Activated CD4-positive, CD25-positive, alpha-beta regulatory T cell (primary cell): ENCODE measurements around the gene TNS3.
"Not testable (repeated sequence)": the region's sequence is repeated elsewhere in the genome, so short reads cannot be mapped to it uniquely, and the experiment has no call there.

Experiments used
- DNase-seq, 4 experiments: peaks; one replicate each; lab custom pipeline; 2025; lab: John Stamatoyannopoulos, UW

The TNS3 gene

DNA sequence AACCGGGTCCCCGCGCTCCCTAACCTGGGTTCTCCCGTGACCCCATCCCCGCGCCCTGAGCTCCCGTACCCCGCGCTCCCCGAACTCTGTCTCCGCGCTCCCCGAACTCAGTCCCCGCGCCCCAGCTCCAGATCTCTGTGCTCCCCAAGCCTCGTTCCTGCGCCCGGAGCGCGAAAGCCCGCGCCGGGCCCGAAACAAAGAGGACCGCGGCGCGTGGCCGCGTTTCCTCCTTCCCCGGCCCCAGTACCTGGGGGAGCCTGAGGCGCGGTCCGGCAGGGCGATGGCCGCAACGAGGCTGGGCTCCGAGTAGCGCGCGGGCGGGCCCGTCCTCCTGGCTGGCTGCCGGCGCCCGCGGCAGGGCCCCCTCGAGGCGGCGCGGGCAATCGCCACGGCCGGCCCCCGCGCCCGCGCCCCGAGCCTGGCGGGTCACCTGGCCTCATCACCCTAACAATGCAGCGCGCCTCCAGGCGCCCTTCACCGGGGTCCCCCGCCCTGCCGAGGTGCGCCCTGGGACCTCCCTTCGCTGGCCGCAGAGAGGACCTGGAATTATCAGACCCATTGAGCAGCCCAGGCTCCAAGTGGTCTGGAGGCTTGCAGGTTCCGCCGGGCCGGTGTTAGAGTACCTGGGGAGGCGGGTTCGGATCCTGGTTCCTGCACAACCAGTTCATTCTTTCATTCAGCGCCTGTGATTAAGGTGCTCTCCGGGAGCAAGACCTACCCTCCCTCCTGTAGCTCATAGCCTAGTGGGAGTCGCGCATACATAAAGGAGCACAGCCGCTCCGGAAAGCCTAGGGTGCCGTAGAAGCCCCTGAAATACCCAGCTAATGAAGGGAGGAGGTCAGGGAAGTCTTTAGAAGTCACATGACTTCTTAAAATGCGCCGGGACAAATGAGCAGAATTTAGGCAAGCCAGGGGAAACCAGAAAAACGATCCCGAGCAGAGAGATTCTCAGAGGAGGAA, at the start of gene TNS3:
TNS3 (minus strand) TSS at position 308 of the 960 bp plus-strand sequence. CDS start 142,475 bp downstream, outside the sequence.
- no peak for DNase-seq

DNA sequence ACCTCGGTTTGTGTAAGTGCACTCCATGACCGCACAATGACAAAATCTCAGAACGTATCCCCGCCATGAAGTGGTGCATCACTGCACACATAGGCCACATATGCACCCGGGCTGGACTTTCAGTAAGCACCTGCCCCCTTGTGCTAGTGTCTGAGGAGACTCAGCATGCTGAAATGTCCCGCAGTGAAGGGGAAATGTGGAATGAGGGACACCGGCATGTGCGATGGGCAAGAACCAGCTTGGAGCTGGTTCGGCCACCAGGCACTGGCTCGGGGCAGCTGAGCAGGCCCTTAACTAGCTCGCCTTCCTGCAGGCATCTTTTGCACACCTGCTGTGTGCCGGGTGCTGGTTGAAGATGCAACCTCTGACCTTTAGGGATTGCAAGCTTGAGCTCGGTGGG, 49.8 kb upstream of the TNS3 start:
- no peak for DNase-seq

DNA sequence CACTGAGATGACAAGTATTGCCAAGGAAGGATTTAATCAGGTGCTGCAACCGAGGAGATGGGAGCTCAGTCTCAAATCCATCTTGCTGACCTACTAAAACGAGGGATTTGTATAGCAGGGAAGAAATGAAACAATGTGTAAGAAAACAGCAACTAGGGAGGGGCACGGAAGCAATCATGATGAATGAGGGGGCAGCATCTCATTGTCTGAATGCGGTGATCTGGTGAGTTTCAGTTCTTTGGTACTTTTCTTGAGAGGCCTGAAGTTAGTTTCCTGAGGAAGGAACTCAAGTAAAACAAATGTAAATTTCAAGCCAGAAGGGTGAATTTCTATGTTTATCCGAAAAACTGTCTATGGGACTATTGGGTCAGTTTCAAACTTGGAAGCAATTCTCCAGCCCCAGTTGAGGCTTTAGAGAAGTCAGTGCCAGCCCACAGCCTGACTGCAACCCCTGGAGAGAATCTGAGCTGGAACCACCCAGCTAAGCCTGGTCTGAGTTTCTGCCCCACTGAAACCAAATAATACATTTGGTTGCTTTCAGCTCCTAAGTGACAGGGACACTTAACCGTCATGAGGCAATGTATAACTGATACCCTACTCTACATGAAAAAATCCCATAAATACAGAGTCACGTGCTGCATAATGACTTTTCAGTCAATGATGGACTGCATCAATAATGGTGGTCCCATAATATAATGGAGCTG, 45.8 kb upstream of the TNS3 start:
- DNase-seq, result no peak

DNA sequence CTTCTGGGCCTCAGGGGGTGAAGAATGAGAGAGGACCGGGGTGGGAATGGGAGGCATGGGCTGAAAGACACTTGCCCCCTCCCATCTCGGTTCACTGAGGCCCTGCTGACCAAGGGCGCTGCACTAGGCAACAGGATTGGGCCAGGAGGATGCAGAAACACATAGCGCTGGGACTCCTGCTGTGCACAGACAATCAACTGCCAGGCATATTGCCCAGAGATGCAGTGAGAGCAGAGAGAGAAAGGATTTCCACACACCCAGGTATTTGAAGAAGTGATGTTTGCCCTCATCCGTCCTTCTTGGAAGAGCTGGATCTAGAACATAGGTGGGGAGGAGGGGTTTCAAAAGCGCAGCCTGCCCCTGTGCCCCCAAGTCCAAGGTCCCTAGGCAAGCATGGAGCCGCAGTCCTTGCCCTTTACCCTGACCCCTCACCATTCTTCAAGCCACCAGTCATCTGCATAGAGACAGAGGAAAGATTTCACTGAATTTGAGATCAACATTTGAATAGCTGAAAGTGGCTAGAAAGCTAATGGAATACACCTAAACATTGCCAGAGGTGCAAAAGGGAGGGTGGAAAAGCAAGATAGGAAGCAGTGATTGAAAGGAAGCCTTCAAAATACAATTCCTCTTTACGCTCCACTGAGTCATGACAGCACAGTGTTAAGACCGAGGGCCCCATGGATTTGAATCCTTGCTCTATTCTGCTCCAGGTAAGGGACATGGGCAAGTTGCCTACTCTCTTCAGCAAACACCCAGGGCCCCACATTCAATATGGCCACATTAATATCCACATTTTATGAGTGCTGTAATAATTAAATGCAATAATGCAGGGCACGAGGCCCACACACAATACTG, 44.2 kb upstream of the TNS3 start:
- no peak for DNase-seq

DNA sequence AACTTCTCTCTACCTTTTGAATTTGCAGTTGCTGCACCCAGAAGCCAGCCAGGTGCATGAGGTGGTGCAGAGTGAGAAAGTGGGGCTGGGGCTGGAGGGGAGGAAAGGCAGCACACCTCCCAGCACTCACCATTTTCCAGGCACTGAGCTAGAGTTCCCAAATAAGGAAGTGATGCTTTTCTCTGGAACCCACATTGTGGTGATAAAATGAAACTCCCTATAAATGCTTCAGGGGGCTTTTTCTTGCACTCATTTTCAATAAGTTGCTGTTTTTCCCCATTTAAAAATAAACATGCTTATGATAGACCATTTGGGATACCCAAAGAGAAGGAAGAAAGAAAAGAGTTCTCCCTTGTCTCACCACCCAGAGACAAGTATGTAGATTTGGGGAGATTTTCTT, 42.8 kb upstream of the TNS3 start:
- no peak for DNase-seq

DNA sequence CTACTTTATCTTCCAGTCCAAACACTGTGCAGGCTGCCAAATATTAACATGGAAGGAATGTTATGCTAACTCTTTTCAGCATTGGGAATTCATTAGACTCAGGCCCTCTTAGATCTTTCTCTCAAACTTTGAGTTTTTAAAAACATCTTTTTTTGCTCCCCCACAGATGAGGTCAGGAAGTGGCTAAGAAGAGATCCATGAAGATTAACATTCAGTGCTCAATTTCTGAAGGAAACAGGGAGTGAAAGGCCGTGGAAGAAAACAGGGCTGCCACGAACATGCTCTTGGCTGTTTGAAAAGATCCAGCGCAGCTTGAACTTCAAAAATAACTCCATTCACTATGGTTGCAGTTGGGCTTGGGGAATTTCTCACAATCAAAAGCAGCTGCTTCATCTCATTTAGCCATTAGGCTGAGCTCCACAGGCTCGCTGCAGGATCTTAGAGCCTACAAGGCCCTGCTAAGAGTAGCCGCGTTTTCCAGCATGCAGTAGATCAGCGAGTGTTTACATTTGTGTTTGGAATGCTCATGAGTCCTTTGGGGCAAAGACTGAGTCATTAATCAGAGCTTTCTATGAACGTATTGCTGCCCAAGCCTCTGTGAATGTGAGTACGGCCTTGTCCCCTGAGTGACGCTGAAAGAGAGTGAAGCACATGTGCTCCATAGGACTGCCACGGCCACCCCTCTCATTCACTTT, 41.2 kb upstream of the TNS3 start:
- no peak for DNase-seq

DNA sequence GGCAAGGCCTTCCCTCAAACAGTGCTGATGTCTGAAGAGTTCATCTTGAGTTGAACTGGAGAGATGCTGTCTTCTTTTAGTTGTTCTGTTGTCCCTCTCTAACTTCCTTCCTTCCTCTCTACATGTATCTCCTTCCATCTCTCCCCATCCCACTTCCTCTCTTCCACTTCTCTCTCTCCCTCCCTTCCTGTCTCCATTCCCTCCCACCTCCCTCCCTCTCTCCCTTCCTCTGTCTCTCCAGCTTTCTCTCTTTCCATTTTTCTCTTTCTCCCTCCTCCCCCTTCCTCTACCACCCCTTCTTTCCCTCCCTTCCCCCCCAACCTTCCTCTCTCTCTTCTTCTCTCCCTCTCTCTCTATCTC, 40.7 kb upstream of the TNS3 start:
- no peak for DNase-seq

DNA sequence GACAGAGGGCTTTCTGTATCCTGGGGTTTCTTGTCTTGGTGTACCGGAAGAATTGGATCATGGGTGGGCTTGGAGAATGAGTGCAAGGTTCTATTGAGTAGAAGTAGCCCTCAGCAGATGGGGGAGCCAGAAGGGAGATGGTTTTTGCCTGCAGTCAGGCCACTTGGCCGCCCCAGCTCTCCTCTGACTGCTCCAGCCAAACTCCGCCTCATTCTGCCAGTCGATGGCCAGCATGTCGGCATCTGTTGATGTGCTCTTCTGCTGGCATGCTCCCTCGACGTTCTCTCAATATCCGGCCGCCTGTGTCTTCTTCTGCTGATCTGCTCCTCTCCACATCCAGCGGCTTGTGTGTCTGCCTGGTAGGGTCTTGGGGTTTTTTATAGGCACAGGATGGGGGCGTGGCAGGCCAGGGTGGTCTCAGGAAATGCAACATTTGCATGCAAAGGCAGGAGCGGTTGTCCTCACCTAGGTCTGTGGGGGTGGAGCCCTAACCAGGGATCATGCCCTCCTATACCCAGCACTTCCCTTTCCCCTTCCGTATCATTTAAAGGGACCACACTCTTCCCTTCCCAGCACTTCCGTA, 40.2 kb upstream of the TNS3 start:
- no peak for DNase-seq

DNA sequence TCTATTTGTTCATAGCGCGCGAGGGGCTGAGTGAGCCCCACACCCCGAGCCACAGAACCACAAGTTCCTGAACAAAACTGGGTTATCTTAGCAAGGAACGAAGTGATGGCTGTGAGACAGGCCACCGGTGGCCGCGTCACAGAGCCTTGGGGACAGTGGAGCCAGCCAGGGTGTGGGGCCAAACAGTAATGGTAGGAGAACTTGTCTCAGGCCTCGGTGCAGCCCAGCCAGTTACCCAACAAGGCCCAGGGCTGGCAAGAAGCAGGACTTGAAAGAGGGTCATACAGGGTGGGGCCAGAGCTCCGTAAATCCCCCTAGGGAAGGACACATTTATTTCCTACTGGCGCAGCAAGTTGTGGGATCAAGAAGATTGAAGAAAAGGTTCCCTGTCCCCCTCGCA, 39.4 kb upstream of the TNS3 start:
- DNase-seq, result no peak

DNA sequence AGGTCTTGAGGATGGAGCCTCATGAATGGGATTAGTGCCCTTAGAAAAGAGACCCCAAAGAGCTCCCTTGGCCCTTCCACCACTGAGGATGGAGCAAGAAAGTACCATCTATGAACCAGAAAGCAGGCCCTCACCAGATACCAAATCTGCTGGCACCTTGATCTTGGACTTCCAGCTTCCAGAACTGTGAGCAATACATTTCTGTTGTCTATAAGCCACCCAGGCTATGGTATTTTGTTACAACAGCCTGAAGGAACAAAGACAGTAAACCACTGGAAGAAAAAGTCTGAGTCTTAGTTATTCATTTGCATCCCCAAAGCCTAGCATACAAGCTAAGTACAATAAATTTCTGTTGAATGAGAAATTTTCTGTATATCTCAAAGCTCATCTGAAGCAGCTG, 37.9 kb upstream of the TNS3 start:
- no peak for DNase-seq

DNA sequence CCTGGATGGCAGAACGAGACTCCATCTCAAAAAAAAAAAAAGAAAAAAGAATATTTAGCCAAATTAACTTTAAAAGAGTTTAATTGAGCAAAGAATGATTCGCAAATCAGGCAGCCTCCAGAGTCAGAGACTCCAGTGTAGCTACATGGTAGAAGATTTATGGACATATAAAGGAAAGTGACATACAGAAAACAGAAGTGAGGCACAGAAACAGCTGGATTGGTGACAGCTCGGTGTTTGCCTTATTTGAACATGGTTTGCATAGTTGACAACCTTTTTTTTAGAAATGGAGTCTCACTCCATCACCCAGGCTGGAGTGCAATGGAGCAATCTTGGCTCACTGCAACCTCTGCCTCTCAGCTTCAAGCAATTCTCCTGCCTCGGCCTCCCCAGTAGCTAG, 35.2 kb upstream of the TNS3 start:
- no peak for DNase-seq

DNA sequence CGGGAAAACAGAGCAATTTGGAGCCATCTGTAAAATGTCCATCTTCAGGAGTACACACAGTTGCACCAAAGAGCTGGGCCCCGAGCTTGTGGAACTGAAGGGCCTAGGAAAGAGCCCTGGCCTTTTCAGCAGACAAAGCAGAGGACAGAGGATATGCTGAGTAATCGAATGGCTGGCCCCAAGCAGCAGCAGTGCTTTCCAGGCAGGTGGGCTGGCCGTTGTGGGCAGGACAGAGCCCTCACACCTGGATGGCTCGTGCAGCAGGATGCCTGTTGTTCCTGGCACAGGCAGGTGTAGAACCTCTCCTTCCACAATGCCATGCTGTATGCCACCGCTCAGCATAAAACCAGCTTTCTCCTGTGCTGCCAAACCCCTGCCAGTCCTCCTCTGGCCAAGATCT, 32.5 kb upstream of the TNS3 start:
- no peak for DNase-seq

DNA sequence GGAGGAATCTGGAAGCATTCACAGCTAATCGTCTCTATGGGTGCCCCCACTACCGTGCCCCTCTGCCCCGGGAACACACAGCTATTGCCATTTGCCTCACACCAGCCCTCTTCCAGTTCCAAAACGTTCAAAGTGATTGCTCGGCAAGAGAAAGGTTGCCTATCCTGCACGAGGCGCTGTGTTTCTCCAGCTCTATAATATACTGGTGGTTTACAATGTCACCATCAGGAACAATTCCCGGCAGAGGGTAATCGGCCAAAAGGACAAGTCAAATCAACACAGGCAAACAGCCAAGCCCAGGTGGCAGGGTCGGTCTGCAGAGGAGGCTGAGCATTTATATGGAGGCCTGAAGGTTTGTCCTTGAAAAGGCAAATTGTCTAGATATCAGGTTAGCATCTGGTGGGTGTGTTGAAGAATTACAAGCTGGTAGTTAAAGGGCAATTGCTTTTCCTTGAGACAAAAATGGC, 29.2 kb upstream of the TNS3 start:
- no peak for DNase-seq

DNA sequence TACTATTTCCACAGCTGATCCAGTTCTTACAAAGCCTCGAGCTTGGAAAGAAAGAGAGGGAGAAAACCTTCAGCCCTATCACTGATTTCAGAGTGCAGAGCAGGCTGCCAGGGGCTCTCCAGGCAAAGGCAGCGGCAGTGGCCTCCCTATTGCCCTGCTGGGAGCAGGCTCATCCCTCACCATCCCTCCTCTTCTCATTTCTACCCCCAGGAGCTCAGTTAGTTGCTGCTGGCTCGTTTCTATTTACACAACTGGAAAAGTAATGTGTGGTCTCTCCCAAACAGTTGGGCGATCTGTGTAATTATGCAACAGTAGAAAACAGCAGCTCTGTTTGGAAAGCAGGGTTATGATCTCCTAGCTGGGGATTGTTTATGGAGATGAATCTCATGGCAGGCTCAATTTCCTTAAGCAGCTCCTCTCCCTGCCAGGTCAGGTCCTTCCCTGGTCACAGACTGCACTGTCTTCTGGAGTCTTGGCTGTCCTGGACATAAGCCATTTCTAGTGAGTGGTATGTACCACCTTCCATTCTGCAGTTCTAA, 28.7 kb upstream of the TNS3 start:
- no peak for DNase-seq

DNA sequence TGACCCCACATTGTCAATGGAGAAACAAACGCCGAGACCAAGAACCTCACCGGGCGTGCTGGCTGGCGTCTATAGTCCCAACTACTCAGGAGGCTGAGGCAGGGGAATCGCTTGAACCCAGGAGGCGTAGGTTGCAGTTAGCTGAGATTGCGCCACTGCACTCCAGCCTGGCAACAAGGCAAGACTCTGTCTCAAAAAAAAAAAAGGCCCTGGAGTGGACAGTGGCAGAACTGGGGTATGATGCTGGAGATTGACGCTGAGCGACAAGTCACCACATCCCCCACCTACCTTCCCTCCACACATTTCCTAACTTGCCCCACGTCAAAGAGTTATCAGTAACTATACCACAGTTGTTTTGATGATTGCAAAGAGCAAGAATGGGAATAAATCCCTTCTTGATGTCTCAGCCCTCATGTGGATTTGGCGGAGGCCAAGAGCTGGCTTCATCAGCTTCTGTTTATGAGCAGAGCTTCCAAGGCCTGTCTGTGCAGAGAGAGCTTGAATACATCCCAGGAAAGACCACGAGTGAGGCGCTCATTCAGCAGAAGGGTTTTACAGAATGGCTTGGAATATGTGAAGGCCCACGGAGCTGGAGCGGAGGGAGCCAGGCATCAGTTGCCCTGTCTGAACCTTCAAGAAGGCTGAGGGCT, 28.0 kb upstream of the TNS3 start:
- DNase-seq, result no peak

DNA sequence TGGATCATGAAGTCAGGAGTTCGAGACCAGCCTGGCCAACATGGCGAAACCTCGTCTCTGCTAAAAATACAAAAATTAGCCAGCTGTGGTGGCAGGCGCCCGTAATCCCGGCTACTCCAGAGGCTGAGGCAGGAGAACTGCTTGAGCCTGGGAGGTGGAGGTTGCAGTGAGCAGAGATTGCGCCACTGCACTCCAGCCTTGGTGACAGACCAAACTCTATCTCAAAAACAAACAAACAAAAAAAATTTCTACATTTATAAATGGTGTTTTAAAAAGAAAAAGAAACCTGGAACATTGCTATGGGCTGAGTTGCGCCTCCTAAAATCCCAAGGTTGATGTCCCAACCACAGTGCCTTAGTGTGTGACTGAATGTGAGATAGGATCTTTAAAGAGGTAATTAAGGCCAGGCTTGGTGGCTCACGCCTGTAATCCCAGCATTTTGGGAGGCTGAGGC, 24.7 kb upstream of the TNS3 start:
- not testable (repeated sequence) for DNase-seq

DNA sequence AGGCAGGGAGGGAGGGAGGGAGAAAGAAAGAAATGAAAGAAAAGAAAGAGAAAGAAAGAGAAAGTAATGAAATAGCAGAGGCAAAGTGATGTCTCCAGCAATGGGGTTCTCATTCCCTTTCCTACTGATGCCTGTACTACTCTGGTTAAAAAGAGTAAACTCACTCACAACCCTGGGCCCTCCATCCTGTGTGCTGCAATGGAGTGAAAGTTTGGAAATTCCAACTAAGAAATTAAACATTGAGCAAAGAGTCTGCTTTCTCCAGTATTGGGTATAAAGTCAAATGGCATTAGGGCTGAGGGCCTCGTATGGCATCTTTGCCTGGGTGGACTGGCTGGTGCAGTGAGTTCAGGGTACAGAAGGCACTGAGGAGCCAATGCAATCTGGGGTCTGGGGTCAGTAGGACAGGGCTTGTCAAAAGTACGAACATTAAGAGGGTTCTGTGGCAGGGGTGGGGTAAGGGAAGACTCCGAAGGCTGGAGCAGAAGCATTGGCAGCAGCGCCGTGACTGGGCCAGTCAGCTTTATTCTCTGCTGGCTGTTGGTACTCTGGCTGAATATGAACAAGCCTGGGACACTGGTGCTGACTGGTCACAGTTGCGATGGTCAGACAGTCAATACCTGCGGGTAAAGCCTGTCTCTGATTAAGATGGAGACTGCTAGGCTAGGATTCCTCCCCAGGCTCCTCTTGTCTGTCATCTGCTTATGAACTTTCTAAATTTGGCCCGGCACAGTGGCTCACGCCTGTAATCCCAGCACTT, 24.1 kb upstream of the TNS3 start:
- DNase-seq, result no peak

DNA sequence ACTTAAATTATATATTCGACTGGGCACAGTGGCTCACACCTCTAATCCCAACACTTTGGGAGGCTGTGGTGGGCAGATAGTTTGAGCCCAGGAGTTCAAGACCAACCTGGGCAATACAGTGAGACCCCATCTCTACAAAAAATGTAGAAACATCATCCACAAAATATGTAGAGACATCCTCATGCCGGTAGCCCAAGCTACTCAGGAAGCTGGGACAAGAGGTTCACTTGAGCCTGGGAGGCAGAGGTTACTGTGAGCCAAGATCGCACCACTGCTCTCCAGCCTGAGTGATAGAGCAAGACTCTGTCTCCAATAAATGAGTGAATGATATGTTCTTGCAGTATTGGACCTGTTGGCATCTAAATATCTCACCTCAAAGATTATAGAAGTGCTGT, 22.6 kb upstream of the TNS3 start:
- no peak for DNase-seq

DNA sequence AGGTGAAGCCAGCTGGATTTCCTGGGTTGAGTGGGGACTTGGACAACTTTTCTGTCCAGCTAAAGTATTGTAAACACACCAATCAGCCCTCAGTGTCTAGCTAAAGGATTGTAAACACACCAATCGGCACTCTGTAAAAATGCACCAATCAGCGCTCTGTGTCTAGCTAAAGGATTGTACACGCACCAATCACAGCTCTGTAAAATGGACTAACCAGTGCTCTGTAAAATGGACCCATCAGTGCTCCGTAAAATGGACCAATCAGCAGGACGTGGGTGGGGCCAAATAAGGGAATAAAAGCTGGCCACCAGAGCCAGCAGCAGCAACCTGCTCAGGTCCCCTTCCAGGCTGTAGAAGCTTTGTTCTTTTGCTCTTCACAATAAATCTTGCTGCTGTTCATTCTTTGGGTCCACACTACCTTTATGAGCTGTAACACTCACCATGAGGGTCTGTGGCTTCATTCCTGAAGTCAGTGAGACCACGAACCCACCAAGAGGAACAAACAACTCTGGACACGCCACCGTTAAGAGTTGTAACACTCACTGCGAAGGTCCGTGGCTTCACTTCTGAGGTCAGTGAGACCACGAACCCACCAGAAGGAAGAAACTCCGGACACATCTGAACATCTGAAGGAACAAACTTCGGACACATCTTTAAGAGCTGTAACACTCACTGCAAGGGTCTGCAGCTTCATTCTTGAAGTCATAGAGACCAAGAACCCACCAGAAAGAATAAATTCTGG, 21.8 kb upstream of the TNS3 start:
- not testable (repeated sequence) for DNase-seq
